WERI-Rb-1 (cell line): ENCODE results near the gene CYP4Z1.
"Not testable (repeated sequence)": the region's sequence is repeated elsewhere in the genome, so short reads cannot be mapped to it uniquely, and the experiment has no call there.

Experiments
- DNase-seq: peaks from one replicate; pipeline ENCODE4 v3.0.0-alpha.2; 2020
- H3K27ac ChIP-seq: fragments of 250-450 bp; sonication (Bioruptor Pico); 2 replicates; pipeline ENCODE4 v1.5.1; 2020; ENCODE audit warnings: mild to moderate bottlenecking, moderate library complexity
- H3K27me3 ChIP-seq: fragments of 250-450 bp; sonication (Bioruptor Pico); 2 replicates; pipeline ENCODE4 v1.5.1; 2021; ENCODE audit warnings: mild to moderate bottlenecking, low read depth, moderate library complexity; ENCODE audit not compliant: insufficient read depth, severe bottlenecking
- H3K36me3 ChIP-seq: fragments of 250-450 bp; sonication (Bioruptor Pico); 2 replicates; pipeline ENCODE4 v1.5.1; 2020; ENCODE audit warnings: mild to moderate bottlenecking, moderate library complexity
- H3K4me3 ChIP-seq: 2 replicates; pipeline ENCODE4 v1.5.1; 2011; ENCODE audit warnings: low read depth, mild to moderate bottlenecking, control low read depth, low read length
- H3K9me3 ChIP-seq: fragments of 250-450 bp; sonication (Bioruptor Pico); 2 replicates; pipeline ENCODE4 v1.5.1; 2021; ENCODE audit warnings: mild to moderate bottlenecking, moderate library complexity; ENCODE audit not compliant: severe bottlenecking
- TF ChIP-seq, protein P1 (sequence below): IDR thresholded peaks from 2 replicates; pipeline ENCODE4 v1.5.1; 2011; ENCODE audit warnings: low read depth, mild to moderate bottlenecking, control low read depth, inconsistent platforms, low read length

CYP4Z1 gene

DNA sequence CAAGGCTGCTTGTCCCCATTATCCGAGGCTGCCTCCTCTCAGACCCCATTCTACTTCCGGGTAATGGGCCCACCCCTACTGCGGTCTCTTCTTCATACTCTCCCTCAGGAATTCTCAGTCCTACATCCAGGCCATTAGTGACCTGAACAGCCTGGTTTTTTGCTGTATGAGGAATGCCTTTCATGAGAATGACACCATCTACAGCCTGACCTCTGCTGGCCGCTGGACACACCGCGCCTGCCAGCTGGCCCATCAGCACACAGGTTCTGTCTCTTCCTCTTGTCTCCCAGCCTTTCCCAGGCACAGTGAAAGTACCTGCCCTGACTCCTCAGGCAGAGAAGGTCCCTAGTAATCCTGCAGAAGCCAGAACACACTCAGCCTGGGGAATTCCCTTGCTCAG, 76.6 kb downstream of the CYP4Z1 start:
- not testable (repeated sequence) for H3K9me3 ChIP-seq, H3K36me3 ChIP-seq, H3K27ac ChIP-seq, H3K4me3 ChIP-seq, H3K27me3 ChIP-seq
- TF ChIP-seq, protein P1, sequence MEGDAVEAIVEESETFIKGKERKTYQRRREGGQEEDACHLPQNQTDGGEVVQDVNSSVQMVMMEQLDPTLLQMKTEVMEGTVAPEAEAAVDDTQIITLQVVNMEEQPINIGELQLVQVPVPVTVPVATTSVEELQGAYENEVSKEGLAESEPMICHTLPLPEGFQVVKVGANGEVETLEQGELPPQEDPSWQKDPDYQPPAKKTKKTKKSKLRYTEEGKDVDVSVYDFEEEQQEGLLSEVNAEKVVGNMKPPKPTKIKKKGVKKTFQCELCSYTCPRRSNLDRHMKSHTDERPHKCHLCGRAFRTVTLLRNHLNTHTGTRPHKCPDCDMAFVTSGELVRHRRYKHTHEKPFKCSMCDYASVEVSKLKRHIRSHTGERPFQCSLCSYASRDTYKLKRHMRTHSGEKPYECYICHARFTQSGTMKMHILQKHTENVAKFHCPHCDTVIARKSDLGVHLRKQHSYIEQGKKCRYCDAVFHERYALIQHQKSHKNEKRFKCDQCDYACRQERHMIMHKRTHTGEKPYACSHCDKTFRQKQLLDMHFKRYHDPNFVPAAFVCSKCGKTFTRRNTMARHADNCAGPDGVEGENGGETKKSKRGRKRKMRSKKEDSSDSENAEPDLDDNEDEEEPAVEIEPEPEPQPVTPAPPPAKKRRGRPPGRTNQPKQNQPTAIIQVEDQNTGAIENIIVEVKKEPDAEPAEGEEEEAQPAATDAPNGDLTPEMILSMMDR: peak; percentile 61
- peak; percentile 14 for DNase-seq

DNA sequence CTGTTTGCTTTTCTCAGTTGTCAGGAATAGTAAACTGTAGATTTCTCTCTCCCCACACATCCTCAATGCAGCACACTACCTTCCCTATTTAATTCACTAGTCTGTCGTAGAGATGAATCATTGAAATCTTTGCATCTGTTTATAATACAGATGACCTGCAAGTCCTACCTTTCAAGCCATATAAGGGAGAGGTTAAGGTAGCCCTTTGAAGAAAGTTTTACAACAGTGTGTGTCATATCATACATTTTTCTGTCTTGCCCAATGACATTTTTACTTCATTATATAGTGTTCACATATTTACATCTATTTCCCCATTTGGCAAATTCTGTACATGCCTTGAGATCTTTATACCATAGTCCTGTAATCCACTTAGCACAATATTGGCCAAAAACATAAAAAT, 79.5 kb downstream of the CYP4Z1 start:
- not testable (repeated sequence) for H3K27ac ChIP-seq, H3K36me3 ChIP-seq, H3K9me3 ChIP-seq, DNase-seq, H3K27me3 ChIP-seq, H3K4me3 ChIP-seq

DNA sequence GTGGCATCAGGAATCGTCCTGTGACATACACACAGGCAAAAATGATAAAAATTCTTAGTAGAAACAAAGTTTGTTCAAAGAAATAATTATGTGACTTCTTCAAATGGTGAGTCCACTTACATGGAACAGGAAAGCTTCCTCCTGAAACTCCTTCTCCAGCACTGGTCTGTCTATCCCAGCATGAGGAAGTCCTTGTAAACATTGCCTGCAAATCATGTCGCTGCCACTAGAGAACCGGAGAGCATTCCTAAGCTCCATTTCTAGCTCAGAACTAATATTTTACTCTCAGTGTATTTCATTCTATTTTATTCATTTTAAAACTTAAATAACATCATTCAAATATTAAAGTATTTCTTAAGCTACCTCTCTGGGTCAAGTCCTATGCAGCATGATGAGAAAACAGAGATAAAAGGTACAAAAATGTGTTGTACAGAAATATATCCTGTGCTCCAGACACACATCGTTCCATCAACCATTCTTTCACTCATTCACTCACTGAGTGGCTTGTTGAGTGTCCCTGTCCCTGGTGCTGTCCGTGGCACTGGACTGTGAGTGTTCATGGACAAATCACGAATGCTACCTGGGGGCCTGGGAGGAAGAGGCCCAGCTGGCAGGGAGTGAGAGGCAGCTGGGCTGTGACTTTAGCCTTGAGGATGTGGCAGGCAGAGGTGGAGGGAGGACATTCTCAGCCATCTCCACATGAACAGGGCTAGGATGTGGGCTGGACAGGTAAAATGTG, 80.2 kb downstream of the CYP4Z1 start:
- DNase-seq: peak; percentile 20
- no peak overlapping the region for H3K27ac ChIP-seq
- TF ChIP-seq, protein P1: no peak
- H3K4me3 ChIP-seq: no peak overlapping the region
- peaks cover 2% of the 10 kb centered on the region for H3K9me3 ChIP-seq
- no peaks in the 10 kb centered on the region for H3K36me3 ChIP-seq
- no peaks in the 10 kb centered on the region for H3K27me3 ChIP-seq

DNA sequence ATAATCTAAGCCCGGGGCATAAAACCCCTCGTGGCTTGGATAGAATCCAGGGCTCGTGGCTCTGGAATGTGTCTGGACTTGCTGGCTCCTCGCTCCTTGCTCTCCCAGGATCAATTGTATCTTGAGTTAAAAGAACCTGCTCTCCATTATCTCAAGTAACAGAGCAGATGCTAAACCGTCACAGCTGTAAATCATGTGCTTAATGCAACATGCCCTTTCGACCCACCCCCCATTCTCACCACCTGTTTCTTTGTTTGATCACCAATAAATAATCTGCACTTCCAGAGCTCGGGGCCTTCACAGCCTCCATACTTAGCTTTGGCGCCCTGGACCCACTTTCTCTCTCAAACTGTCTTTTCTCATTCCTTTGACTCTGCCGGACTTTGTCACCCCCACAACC, 82.1 kb downstream of the CYP4Z1 start:
- H3K36me3 ChIP-seq, H3K27me3 ChIP-seq, H3K9me3 ChIP-seq, H3K4me3 ChIP-seq: not testable (repeated sequence)
- peak; percentile 84 for DNase-seq
- H3K27ac ChIP-seq: peak overlapping the region; percentile 71

DNA sequence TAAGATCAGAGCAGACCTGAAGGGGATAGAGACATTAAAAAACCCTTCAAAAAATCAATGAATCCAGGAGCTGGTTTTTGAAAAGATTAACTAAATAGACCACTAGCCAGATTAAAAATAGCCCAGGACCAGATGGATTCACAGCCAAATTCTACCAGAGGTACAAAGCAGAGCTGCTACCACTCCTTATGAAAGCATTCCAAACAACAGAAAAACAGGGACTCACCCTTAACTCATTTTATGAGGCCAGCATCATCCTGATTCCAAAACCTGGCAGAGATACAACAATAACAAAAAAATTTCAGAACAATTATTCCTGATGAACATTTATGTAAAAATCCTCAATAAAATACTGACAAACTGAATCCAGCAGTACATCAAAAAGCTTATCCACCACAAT, 89.4 kb downstream of the CYP4Z1 start:
- not testable (repeated sequence) for DNase-seq, H3K36me3 ChIP-seq, H3K9me3 ChIP-seq, H3K4me3 ChIP-seq, H3K27me3 ChIP-seq, H3K27ac ChIP-seq

DNA sequence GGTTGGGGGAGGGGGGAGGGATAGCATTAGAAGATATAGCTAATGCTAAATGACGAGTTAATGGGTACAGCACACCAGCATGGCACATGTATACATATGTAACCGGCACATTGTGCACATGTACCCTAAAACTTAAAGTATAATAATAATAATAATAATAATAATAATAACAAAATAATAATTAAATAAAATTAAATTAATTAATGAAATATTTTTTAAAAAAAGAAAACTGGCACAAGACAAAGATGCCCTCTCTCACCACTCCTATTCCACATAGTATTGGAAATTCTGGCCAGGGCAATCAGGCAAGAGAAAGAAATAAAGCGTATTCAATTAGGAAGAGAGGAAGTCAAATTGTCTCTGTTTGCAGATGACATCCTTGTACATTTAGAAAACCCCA, 90.9 kb downstream of the CYP4Z1 start:
- H3K9me3 ChIP-seq, H3K36me3 ChIP-seq, DNase-seq, H3K27me3 ChIP-seq, H3K4me3 ChIP-seq, H3K27ac ChIP-seq: not testable (repeated sequence)

DNA sequence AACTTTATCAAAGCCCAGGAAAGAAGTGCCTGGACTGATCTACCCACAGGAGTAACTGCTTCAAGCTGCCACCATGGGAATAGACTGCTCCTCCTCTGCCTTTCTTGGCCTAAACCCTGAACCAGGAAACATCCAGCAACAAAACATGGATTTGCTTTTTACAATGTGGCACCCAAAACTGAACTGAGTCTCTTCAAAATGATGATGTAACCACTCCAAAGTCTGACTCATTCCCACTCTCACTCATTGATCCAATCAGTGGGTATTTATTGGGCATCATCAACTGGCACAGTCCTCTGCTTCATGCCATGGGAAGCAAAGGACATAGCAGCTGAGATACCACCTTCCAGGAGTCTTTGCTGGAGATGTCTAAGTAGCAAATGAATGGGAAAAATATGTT, 93.7 kb downstream of the CYP4Z1 start:
- no peak for DNase-seq
- H3K27ac ChIP-seq: no peak overlapping the region
- H3K36me3 ChIP-seq: no peaks in the 10 kb centered on the region
- TF ChIP-seq, protein P1: no peak
- H3K4me3 ChIP-seq: no peak overlapping the region
- peaks cover 6% of the 10 kb centered on the region for H3K9me3 ChIP-seq
- H3K27me3 ChIP-seq: no peaks in the 10 kb centered on the region

DNA sequence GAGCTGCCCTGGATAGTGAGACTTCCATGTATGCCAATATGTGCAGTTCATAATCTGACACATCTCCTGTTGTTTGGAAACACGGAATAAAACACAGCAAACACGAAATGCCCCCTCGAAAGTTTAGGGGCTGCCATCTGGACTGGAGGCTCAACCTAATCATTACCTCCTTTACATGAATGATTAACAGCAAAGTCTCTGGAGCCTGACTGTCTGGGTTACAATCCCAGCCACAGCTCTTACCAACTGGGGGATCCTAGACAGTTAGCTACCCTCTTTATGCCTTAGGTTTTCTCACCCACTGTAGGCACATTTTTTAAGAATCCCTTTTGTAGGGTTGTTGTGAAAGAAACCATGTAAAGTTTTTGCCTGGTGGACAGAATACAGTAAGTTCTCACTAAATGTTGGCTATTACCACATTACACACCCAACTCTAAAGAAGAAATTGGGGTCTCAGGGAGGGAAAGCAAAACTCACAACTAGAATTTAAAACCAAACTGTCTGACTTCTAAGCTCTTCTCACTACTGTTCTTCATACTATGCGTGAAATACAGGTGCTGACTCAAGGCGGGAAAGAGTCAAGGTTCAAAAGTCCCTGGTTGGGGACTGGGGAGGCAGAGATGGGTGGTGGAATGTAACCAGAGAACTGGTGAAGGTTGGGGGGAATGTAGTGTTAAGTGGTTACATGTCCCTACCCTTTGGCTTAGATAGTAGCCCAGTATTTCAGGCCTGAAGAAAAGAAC, 94.4 kb downstream of the CYP4Z1 start:
- H3K36me3 ChIP-seq: no peaks in the 10 kb centered on the region
- peaks cover 6% of the 10 kb centered on the region for H3K9me3 ChIP-seq
- no peak overlapping the region for H3K4me3 ChIP-seq
- TF ChIP-seq, protein P1: no peak
- no peak for DNase-seq
- H3K27ac ChIP-seq: no peak overlapping the region; the same call in 1 of the 2 replicates
- H3K27me3 ChIP-seq: no peaks in the 10 kb centered on the region
